Neural progenitor cell (in vitro differentiated cells): Measurements from ENCODE around the gene S100A16. TPM values are rescaled to one million over a fixed set of nuclear protein-coding genes. Genes with fewer than 3 reads are reported as not detected.

Experiments
- DNase-seq: peaks from one replicate; pipeline ENCODE4 v3.0.0-alpha.2; 2016; ENCODE audit warnings: low spot score
- H2AFZ ChIP-seq: fragments of 200-600 bp; sonication (generic); replicated peaks from 2 replicates; pipeline ENCODE4 v1.6.1; 2016; ENCODE audit warnings: antibody characterized with exemption
- H3F3A ChIP-seq: fragments of 200-600 bp; sonication (generic); 2 replicates; pipeline ENCODE4 v1.6.1; 2016; ENCODE audit warnings: antibody characterized with exemption, low read depth
- H3K27ac ChIP-seq: fragments of 200-600 bp; sonication (generic); 2 replicates; pipeline ENCODE4 v1.5.1; 2016; ENCODE audit warnings: mild to moderate bottlenecking
- H3K27me3 ChIP-seq: fragments of 200-600 bp; sonication (generic); 2 replicates; pipeline ENCODE4 v1.6.1; 2016; ENCODE audit warnings: mild to moderate bottlenecking, moderate library complexity
- H3K36me3 ChIP-seq: fragments of 200-600 bp; sonication (generic); 2 replicates; pipeline ENCODE4 v1.5.1; 2016
- H3K4me1 ChIP-seq: fragments of 200-600 bp; sonication (generic); 2 replicates; pipeline ENCODE4 v1.6.1; 2016; ENCODE audit warnings: mixed run types
- H3K4me2 ChIP-seq: fragments of 200-600 bp; sonication (generic); 2 replicates; pipeline ENCODE4 v1.6.1; 2016
- H3K4me3 ChIP-seq: fragments of 200-600 bp; sonication (generic); 2 replicates; pipeline ENCODE4 v1.5.1; 2016
- H3K79me2 ChIP-seq: fragments of 200-600 bp; sonication (generic); 2 replicates; pipeline ENCODE4 v1.6.1; 2016; ENCODE audit warnings: low read depth
- H3K9ac ChIP-seq: fragments of 200-600 bp; sonication (generic); 2 replicates; pipeline ENCODE4 v1.6.1; 2016
- H3K9me3 ChIP-seq: fragments of 200-600 bp; sonication (generic); 2 replicates; pipeline ENCODE4 v1.5.1; 2016; ENCODE audit warnings: low read depth
- H4K20me1 ChIP-seq: fragments of 200-600 bp; sonication (generic); 2 replicates; pipeline ENCODE4 v1.6.1; 2016; ENCODE audit warnings: low read depth
- H3K27ac Mint-ChIP-seq: 3 replicates; pipeline ENCODE4 v1.8.0; 2021; ENCODE audit warnings: mixed read lengths
- H3K27me3 Mint-ChIP-seq: 2 replicates; pipeline ENCODE4 v1.8.0; 2022; ENCODE audit warnings: low read depth, mild to moderate bottlenecking, inconsistent platforms, moderate library complexity, mixed read lengths; ENCODE audit not compliant: insufficient read depth
- H3K36me3 Mint-ChIP-seq: 3 replicates; pipeline ENCODE4 v1.8.0; 2021; ENCODE audit warnings: mixed read lengths
- H3K4me1 Mint-ChIP-seq: 3 replicates; pipeline ENCODE4 v1.8.0; 2021; ENCODE audit warnings: mixed read lengths
- H3K4me3 Mint-ChIP-seq: 3 replicates; pipeline ENCODE4 v1.8.0; 2021; ENCODE audit warnings: mild to moderate bottlenecking, moderate library complexity, mixed read lengths
- H3K9me3 Mint-ChIP-seq: 3 replicates; pipeline ENCODE4 v1.8.0; 2020; ENCODE audit warnings: mixed read lengths
- EZH2 ChIP-seq: fragments of 200-600 bp; sonication (generic); IDR thresholded peaks from 2 replicates; pipeline ENCODE4 v1.6.1; 2017; ENCODE audit warnings: antibody characterized with exemption, mild to moderate bottlenecking, moderate library complexity
- EZH2phosphoT487 ChIP-seq: fragments of 200-600 bp; sonication (generic); IDR thresholded peaks from 2 replicates; pipeline ENCODE4 v1.6.1; 2017; ENCODE audit warnings: antibody characterized with exemption
- total RNA-seq: library from RNA; depleted of rRNA; stranded (reverse); fragments of >200 nt; gene quantifications from 2 replicates; pipeline ENCODE4 v1.2.3, GENCODE V29; 2015; ENCODE audit warnings: low replicate concordance
- TF ChIP-seq, protein P1 (sequence below): fragments of 200-600 bp; sonication (generic); IDR thresholded peaks from 2 replicates; pipeline ENCODE4 v1.5.1; 2017; ENCODE audit warnings: antibody characterized with exemption, mild to moderate bottlenecking

S100A16 gene
- total RNA-seq, 1 donor from 2014 or later, result 13.1 TPM

GRCh38 chr1:153649863-153650235, 36.9 kb upstream of the S100A16 start:
- Mint-ChIP-seq H3K27ac (no peak overlapping the region), H3K9me3 (peaks cover 2% of the 10 kb centered on the region)

DNA sequence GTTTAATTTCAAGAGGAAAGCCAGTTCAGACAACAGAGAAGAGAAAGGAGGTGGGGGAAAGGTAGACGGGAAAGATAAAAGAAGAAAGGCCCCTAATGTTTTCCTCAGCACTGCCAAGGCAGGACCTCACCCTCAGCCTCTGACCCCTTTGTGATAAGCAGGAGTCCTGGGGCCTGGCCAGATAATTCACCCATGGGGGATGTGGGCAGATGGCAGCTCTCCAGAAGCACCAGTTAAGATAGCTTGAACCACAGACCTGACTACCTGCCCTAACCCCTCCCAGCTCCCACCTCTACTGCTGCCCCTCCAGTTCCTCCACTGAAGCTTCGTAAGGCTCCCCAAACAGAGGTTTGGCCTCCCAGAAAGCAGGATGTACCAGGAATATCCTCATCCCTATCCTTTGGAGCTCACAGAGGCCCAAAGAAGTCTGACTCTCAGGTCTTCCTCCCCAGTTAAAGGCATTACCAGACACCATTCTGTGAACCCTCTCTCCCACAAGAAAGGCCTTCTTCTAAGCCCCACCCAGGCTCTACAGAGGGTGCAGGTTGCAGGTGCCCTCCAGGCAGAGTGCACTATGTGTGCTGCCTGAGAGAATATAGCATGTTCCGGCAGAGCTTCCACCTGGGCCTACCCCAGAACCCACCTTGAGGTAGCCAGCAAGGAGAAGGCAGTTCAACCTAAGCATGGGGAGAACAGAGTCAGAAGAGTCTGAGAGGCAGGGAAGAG, 36.4 kb upstream of the S100A16 start:
- H2AFZ ChIP-seq, result no peak overlapping the region
- no peak for DNase-seq
- H3K9me3 ChIP-seq, result no peaks in the 10 kb centered on the region
- Mint-ChIP-seq H3K4me1 (no peaks in the 10 kb centered on the region), H3K9me3 (peaks cover 2% of the 10 kb centered on the region), H3K27me3 (peaks cover 15% of the 10 kb centered on the region), H3K4me3 (no peak overlapping the region), H3K36me3 (peaks cover 20% of the 10 kb centered on the region), H3K27ac (peak overlapping the region; percentile 58)
- H3K9ac ChIP-seq, result no peak overlapping the region
- H3K36me3 ChIP-seq, result peaks cover 4% of the 10 kb centered on the region
- H3K79me2 ChIP-seq, result no peaks in the 10 kb centered on the region
- H3F3A ChIP-seq, result peaks cover 32% of the 10 kb centered on the region
- no peak overlapping the region for H3K27ac ChIP-seq
- H3K4me3 ChIP-seq, result no peak overlapping the region
- H3K4me1 ChIP-seq, result no peaks in the 10 kb centered on the region
- H3K27me3 ChIP-seq, result no peaks in the 10 kb centered on the region
- TF ChIP-seq, protein P1, sequence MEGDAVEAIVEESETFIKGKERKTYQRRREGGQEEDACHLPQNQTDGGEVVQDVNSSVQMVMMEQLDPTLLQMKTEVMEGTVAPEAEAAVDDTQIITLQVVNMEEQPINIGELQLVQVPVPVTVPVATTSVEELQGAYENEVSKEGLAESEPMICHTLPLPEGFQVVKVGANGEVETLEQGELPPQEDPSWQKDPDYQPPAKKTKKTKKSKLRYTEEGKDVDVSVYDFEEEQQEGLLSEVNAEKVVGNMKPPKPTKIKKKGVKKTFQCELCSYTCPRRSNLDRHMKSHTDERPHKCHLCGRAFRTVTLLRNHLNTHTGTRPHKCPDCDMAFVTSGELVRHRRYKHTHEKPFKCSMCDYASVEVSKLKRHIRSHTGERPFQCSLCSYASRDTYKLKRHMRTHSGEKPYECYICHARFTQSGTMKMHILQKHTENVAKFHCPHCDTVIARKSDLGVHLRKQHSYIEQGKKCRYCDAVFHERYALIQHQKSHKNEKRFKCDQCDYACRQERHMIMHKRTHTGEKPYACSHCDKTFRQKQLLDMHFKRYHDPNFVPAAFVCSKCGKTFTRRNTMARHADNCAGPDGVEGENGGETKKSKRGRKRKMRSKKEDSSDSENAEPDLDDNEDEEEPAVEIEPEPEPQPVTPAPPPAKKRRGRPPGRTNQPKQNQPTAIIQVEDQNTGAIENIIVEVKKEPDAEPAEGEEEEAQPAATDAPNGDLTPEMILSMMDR, result no peak
- TF ChIP-seq EZH2phosphoT487 (no peak), EZH2 (no peak)
- peaks cover 1% of the 10 kb centered on the region for H4K20me1 ChIP-seq
- H3K4me2 ChIP-seq, result no peak overlapping the region

More at GRCh38 chr1:153649863-153650235, 36.9 kb upstream of the S100A16 start:
- Histone ChIP-seq H2AFZ (no peak overlapping the region), H4K20me1 (no peaks in the 10 kb centered on the region), H3K4me2 (no peak overlapping the region), H3K9me3 (no peaks in the 10 kb centered on the region), H3K27me3 (no peaks in the 10 kb centered on the region), H3F3A (peaks cover 26% of the 10 kb centered on the region), H3K9ac (no peak overlapping the region), H3K36me3 (no peaks in the 10 kb centered on the region), H3K27ac (no peak overlapping the region), H3K4me1 (no peaks in the 10 kb centered on the region), H3K79me2 (no peaks in the 10 kb centered on the region), H3K4me3 (no peak overlapping the region)
- DNase-seq, result no peak
- Mint-ChIP-seq H3K4me1 (no peaks in the 10 kb centered on the region), H3K4me3 (peak overlapping the region; percentile 41), H3K27me3 (peaks cover 15% of the 10 kb centered on the region), H3K36me3 (peaks cover 17% of the 10 kb centered on the region)
- no peak for TF ChIP-seq EZH2
- TF ChIP-seq, protein P1, result no peak
- TF ChIP-seq EZH2phosphoT487, result no peak

DNA sequence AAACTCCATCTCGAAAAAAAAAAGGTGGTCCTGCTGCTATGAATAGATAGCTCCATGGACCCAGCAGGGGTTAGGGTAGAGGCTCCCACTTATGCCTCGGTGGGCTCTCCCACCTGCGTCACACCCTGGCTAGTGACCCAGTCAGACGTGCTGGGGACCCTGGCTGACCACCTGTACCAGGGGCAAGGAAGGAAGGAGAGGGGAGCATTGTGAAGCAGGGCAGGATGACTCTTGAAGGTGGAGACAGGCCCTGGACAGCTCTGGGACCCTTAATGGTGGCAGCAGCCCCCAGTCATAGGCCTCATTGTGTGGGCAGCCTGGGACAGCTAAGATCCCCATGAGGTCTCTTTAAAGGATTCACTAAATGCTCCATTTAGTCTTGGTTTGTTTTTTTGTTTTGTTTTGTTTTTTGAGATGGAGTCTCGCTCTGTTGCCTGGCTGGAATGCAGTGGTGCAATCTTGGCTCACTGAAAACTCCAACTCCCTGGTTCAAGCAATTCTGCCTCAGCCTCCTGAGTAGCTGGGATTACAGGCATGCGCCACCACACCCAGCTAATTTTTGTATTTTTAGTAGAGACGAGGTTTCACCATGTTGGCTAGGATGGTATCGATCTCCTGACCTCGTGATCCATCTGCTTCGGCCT, 35.2 kb upstream of the S100A16 start:
- peak overlapping the region; percentile 85 for H3K27ac Mint-ChIP-seq

More for the DNA sequence above, 35.2 kb upstream of the S100A16 start:
- H3K79me2 ChIP-seq, result peaks cover 6% of the 10 kb centered on the region
- no peak overlapping the region for H3K4me2 ChIP-seq
- peaks cover 15% of the 10 kb centered on the region for H3K27me3 Mint-ChIP-seq
- no peak overlapping the region for H3K4me3 Mint-ChIP-seq
- peaks cover 2% of the 10 kb centered on the region for H3K9me3 Mint-ChIP-seq
- no peaks in the 10 kb centered on the region for H3K4me1 ChIP-seq
- no peak overlapping the region for H3K9ac ChIP-seq
- H4K20me1 ChIP-seq, result peaks cover 12% of the 10 kb centered on the region
- H3K4me3 ChIP-seq, result no peak overlapping the region
- peaks cover 26% of the 10 kb centered on the region for H3K36me3 Mint-ChIP-seq
- no peak overlapping the region for H2AFZ ChIP-seq
- H3K9me3 ChIP-seq, result no peaks in the 10 kb centered on the region
- no peak overlapping the region for H3K27ac ChIP-seq
- H3F3A ChIP-seq, result peaks cover 42% of the 10 kb centered on the region
- H3K27me3 ChIP-seq, result no peaks in the 10 kb centered on the region
- H3K4me1 Mint-ChIP-seq, result no peaks in the 10 kb centered on the region
- peaks cover 12% of the 10 kb centered on the region for H3K36me3 ChIP-seq
- no peak for TF ChIP-seq EZH2
- TF ChIP-seq EZH2phosphoT487, result no peak
- TF ChIP-seq, protein P1, result no peak
- no peak for DNase-seq
